ENCODE data around the gene KCND2. TPM values are rescaled to one million over a fixed set of nuclear protein-coding genes. Genes with fewer than 3 reads are reported as not detected.
A peak's percentile ranks its signal among the peaks of the same experiment; 100 is the strongest.

Gene KCND2
- total and polyA plus RNA-seq, 2 of the 8 experiments (the other 6 are each of a cell fraction or from before 2014, with no cell fraction given) = 4.6 to 7.7 TPM

GRCh38 chr7:120783273-120783672 lies 510.3 kb downstream of the KCND2 start:
- Histone ChIP-seq H2AK5ac (ENCODE audit: low read depth, low read length) (no peak overlapping the region), H3K14ac (ENCODE audit: insufficient read length) (no peak overlapping the region), H2BK20ac (ENCODE audit: low read length) (peak overlapping the region; percentile 11; the same call in 1 of the 2 replicates), H3K79me2 (ENCODE audit: control insufficient read depth in 1 of 2, insufficient read depth in 2 of 2, low read length in 2 of 2) (no peaks in the 10 kb centered on the region), H4K5ac (ENCODE audit: insufficient read length, low read depth, low read length) (no peak overlapping the region), H4K91ac (replicated peaks; ENCODE audit: insufficient read length, low read length) (no peak overlapping the region), H2BK120ac (replicated peaks; ENCODE audit: low read depth, low read length) (no peak overlapping the region), H3K9me3 (ENCODE audit: insufficient read depth in 2 of 2, low read depth in 1 of 2, low read length in 1 of 2) (no peaks in the 10 kb centered on the region), H3K4ac (replicated peaks; ENCODE audit: insufficient read length, low read depth, low read length) (no peak overlapping the region), H3K36me3 (ENCODE audit: control insufficient read depth in 2 of 4, insufficient read depth in 4 of 4, low read length in 3 of 4) (no peaks in the 10 kb centered on the region), H2BK12ac (ENCODE audit: low read depth, low read length) (0 out of 2 replicates have a peak overlapping the region, but pooled peaks have one; percentile 60), H4K8ac (ENCODE audit: extremely low read depth, insufficient read depth, low read length) (no peak overlapping the region), H2AFZ (ENCODE audit: low read length) (no peak overlapping the region), H2BK15ac (ENCODE audit: low read length) (peak overlapping the region; percentile 6; the same call in 1 of the 2 replicates), H3K79me1 (ENCODE audit: low read depth, low read length) (no peaks in the 10 kb centered on the region), H3K27me3 (replicated peaks in 1 of 4; ENCODE audit: control insufficient read depth in 3 of 4, extremely low read depth in 1 of 4, insufficient read depth in 3 of 4, low read length in 3 of 4) (no peaks in the 10 kb centered on the region), H3K23me2 (ENCODE audit: low read depth, low read length) (no peaks in the 10 kb centered on the region; the same call in 1 of the 2 replicates), H3K4me3 (ENCODE audit: extremely low read depth in 1 of 4, insufficient read depth in 2 of 4, low read depth in 3 of 4, low read length in 4 of 4) (no peak overlapping the region), H3K23ac (ENCODE audit: insufficient read length) (no peak overlapping the region), H3K4me1 (replicated peaks in 1 of 4; ENCODE audit: control insufficient read depth in 3 of 4, insufficient read depth in 4 of 4, low read length in 3 of 4) (peaks cover 2 to 9% (median 5%) of the 10 kb centered on the region in 4 experiments; a peak in 5 of 7 replicates), H3K9ac (replicated peaks in 1 of 4; ENCODE audit: extremely low read depth in 1 of 4, low read depth in 3 of 4, low read length in 3 of 4) (no peak overlapping the region; a peak in 1 of 7 replicates), H3K4me2 (ENCODE audit: insufficient read depth in 1 of 2, low read depth in 2 of 2, low read length in 2 of 2) (no peak overlapping the region), H2BK5ac (ENCODE audit: low read depth, low read length) (no peak overlapping the region), H3K27ac (ENCODE audit: low read depth, low read length) (no peak overlapping the region), H3K18ac (ENCODE audit: extremely low read depth, low read length) (no peak overlapping the region), H3K56ac (replicated peaks; ENCODE audit: insufficient read length, low read depth, low read length) (no peak overlapping the region), H4K20me1 (replicated peaks in 1 of 2; ENCODE audit: control insufficient read depth in 1 of 2, insufficient read depth in 2 of 2, low read length in 2 of 2) (no peaks in the 10 kb centered on the region)
- no peak for FAIRE-seq
- no peak for DNase-seq (ENCODE audit: low read depth in 1 of 2, low spot score in 2 of 2)
- POLR2A ChIA-PET (ENCODE audit: partially characterized antibody) = interaction anchor here (0.6 kb wide), 1 partner anchor 31 kb away, joined by 4 read pairs; no protein-coding TSS in a partner anchor
- 90% methylated on average over 6 of the region's 6 CpGs; no CpG with 5 or more reads in 1 of the 2 experiments for WGBS, 2 experiments (ENCODE audit: extremely low coverage in 1 of 2, insufficient coverage in 1 of 2, insufficient read length in 1 of 2, insufficient replicate concordance in 2 of 2, low coverage in 1 of 2, low lambda C conversion rate in 2 of 2, missing lambda C conversion rate in 1 of 2)
- CTCF ChIA-PET (ENCODE audit: partially characterized antibody) = interaction anchor here (0.6 to 2.3 kb wide), 6 partner anchors 9 to 101 kb away, joined by 4 to 11 read pairs (median 6); no protein-coding TSS in a partner anchor
